Stomach (tissue), 9 donors: ENCODE data around the gene TEDC1. TPM values are rescaled to one million over a fixed set of nuclear protein-coding genes. Genes with fewer than 3 reads are reported as not detected.

Experiments used
- DNase-seq, 2 donors: peaks; one replicate each; pipeline versions ENCODE4 v3.0.0 to v3.0.0-alpha.2; 2013 to 2019
- H3K27ac ChIP-seq, 5 donors: fragments of 200-600 bp in 4 of 5; sonication (generic) in 4 of 5; one replicate each; pipeline ENCODE4 v1.5.1; 2013 to 2019; ENCODE audit warnings: mild to moderate bottlenecking in 1 of 5, moderate library complexity in 1 of 5
- H3K27me3 ChIP-seq, 3 donors: fragments of 200-600 bp; sonication (generic); one replicate each; pipeline ENCODE4 v1.5.1; 2017 to 2019; ENCODE audit warnings: mixed run types in 1 of 3
- H3K36me3 ChIP-seq, 4 donors: fragments of 200-600 bp; sonication (generic); 1 replicate in 3 of 4; 2 replicates in 1 of 4; pipeline ENCODE4 v1.5.1; 2016 to 2019
- H3K4me1 ChIP-seq, 4 donors: fragments of 200-600 bp; sonication (generic); one replicate each; pipeline ENCODE4 v1.5.1; 2016 to 2019
- H3K4me3 ChIP-seq, 4 donors: fragments of 200-600 bp; sonication (generic) in 3 of 4; one replicate each; pipeline ENCODE4 v1.5.1; 2016 to 2019; ENCODE audit warnings: mild to moderate bottlenecking in 1 of 4
- H3K9me3 ChIP-seq, 4 donors: fragments of 200-600 bp; sonication (generic); one replicate each; pipeline ENCODE4 v1.5.1; 2016 to 2019
- CTCF ChIP-seq, 7 experiments: fragments of 450-650 bp in 4 of 7; fragments of 200-600 bp in 3 of 7; sonication (generic) in 3 of 7; IDR thresholded peaks; one replicate each; pipeline ENCODE4 v1.5.1; 2016 to 2019; ENCODE audit warnings: antibody characterized with exemption in 7 of 7, control low read depth in 2 of 7, mild to moderate bottlenecking in 1 of 7
- EP300 ChIP-seq: sonication (generic); formaldehyde crosslinking; IDR thresholded peaks from one replicate; pipeline ENCODE4 v1.6.1; 2017; ENCODE audit warnings: antibody characterized with exemption
- POLR2A ChIP-seq, 4 donors: fragments of 450-650 bp; IDR thresholded peaks; one replicate each; pipeline ENCODE4 v1.6.1; 2016; ENCODE audit warnings: antibody characterized with exemption in 4 of 4, control low read depth in 2 of 4, mild to moderate bottlenecking in 1 of 4, moderate library complexity in 1 of 4
- POLR2AphosphoS5 ChIP-seq, 3 donors: sonication (generic); formaldehyde crosslinking; IDR thresholded peaks; one replicate each; pipeline ENCODE4 v1.6.1; 2016; ENCODE audit warnings: antibody characterized with exemption in 3 of 3
- WGBS, 5 donors: extraction: QIAGEN DNeasy Blood & Tissue Kit in 3 of 5; methylation state at CpG; one replicate each; pipeline versions ENCODE4 v1.1.5 to v1.1.7; 2013 to 2018; 5-methylcytosine and 5-hydroxymethylcytosine counted together
- intact Hi-C: fragments of 100-400 bp; cut with DNase I; formaldehyde crosslinking; loops from one replicate; pipeline ENCODE4 v1.15.1; 2023; ENCODE audit warnings: low total_unique reads
- polyA plus RNA-seq, 3 donors: library from polyadenylated mRNA; stranded (reverse); fragments of 200-250 nt; gene quantifications; one replicate each; pipeline ENCODE4 v1.2.3, GENCODE V29; 2013
- total RNA-seq, 5 donors: library from RNA; depleted of rRNA; stranded (reverse); fragments of >200 nt; gene quantifications; one replicate each; pipeline versions ENCODE4 v1.1.0 to v1.2.3, GENCODE V29; 2014 to 2016
- donor health status: healthy with polysubstance abuse.
- donor health status: Bipolar disorder and iron deficiency.
- donor health status: healthy.

TEDC1 gene
- total and polyA plus RNA-seq, 8 donors = 3.0 to 167 (median 17.9) TPM

GRCh38 chr14:105492971-105493871 lies 2.2 kb downstream of the TEDC1 start:
- Histone ChIP-seq H3K27me3 (peaks cover 0 to 8% (median 0%) of the 10 kb centered on the region in 3 donors), H3K4me1 (peaks cover 18 to 39% (median 36%) of the 10 kb centered on the region in 4 donors), H3K4me3 (no peak overlapping the region), H3K27ac (no peak overlapping the region), H3K9me3 (no peaks in the 10 kb centered on the region), H3K36me3 (peaks cover 0 to under 1% (median 0%) of the 10 kb centered on the region in 4 donors)
- TF ChIP-seq POLR2AphosphoS5 (IDR thresholded peaks at IDR 0.05) (no peak), EP300 (no peak), POLR2A (IDR thresholded peaks at IDR 0.05) (no peak), CTCF (IDR thresholded peaks at IDR 0.05) (no peak)
- intact Hi-C loops = no loop called here
- WGBS, 5 donors = 80 to 91% (median 88%) methylated on average over 15 to 20 of the region's 20 CpGs
- DNase-seq = peak in 1 of 2 donors; percentile 27

GRCh38 chr14:105493921-105494605 lies 3.0 kb downstream of the TEDC1 start:
- intact Hi-C loops = no loop called here
- no peak overlapping the region for H3K27ac ChIP-seq
- 90 to 98% (median 90%) methylated on average over 8 to 16 of the region's 16 CpGs for WGBS, 5 donors
- H3K36me3 ChIP-seq = peaks cover 0 to 9% (median 0%) of the 10 kb centered on the region in 4 donors
- no peaks in the 10 kb centered on the region for H3K9me3 ChIP-seq
- no peak overlapping the region for H3K4me3 ChIP-seq
- peak in 1 of 2 donors; percentile 16 for DNase-seq
- TF ChIP-seq POLR2A (IDR thresholded peaks at IDR 0.05) = no peak
- TF ChIP-seq POLR2AphosphoS5 (IDR thresholded peaks at IDR 0.05) = no peak
- TF ChIP-seq CTCF (IDR thresholded peaks at IDR 0.05) = no peak
- TF ChIP-seq EP300 = no peak
- H3K27me3 ChIP-seq = no peaks in the 10 kb centered on the region
- peaks cover 9 to 31% (median 27%) of the 10 kb centered on the region in 4 donors for H3K4me1 ChIP-seq

GRCh38 chr14:105494606-105494929 lies 3.5 kb downstream of the TEDC1 start:
- Histone ChIP-seq H3K27ac (no peak overlapping the region), H3K9me3 (no peaks in the 10 kb centered on the region), H3K4me1 (peaks cover 4 to 26% (median 22%) of the 10 kb centered on the region in 4 donors), H3K36me3 (peaks cover 0 to 10% (median 0%) of the 10 kb centered on the region in 4 donors), H3K27me3 (no peaks in the 10 kb centered on the region), H3K4me3 (no peak overlapping the region)
- intact Hi-C loops = no loop called here
- 92 to 97% (median 97%) methylated on average over 6 of the region's 6 CpGs for WGBS, 5 donors
- no peak for DNase-seq
- TF ChIP-seq EP300 (no peak), POLR2AphosphoS5 (IDR thresholded peaks at IDR 0.05) (no peak), CTCF (IDR thresholded peaks at IDR 0.05) (no peak), POLR2A (IDR thresholded peaks at IDR 0.05) (no peak)

- peak in 1 of 2 donors; percentile 37 for DNase-seq
These were observed 4.3 kb downstream of the TEDC1 start for GRCh38 chr14:105495101-105495989.

More at GRCh38 chr14:105495101-105495989, 4.3 kb downstream of the TEDC1 start:
- H3K4me1 ChIP-seq = peaks cover 0 to 18% (median 14%) of the 10 kb centered on the region in 4 donors
- H3K27me3 ChIP-seq = no peaks in the 10 kb centered on the region
- H3K9me3 ChIP-seq = no peaks in the 10 kb centered on the region
- intact Hi-C loops = no loop called here
- no peak overlapping the region for H3K27ac ChIP-seq
- WGBS, 5 donors = 53 to 78% (median 69%) methylated on average over 8 to 18 of the region's 18 CpGs
- no peak overlapping the region for H3K4me3 ChIP-seq
- TF ChIP-seq POLR2A (IDR thresholded peaks at IDR 0.05) (no peak), CTCF (IDR thresholded peaks at IDR 0.05) (no peak), POLR2AphosphoS5 (IDR thresholded peaks at IDR 0.05) (no peak), EP300 (no peak)
- H3K36me3 ChIP-seq = peaks cover 0 to 10% (median 0%) of the 10 kb centered on the region in 4 donors
